GM19043 (cell line): Measurements from ENCODE around the gene DLK2.
"Not testable (repeated sequence)": the region's sequence is repeated elsewhere in the genome, so short reads cannot be mapped to it uniquely, and the experiment has no call there.

Experiments
- ATAC-seq: cut with Tn5 transposase; IDR thresholded peaks from one replicate; pipeline ENCODE4 v1.9.1; 2021; ENCODE audit warnings: low read depth; ENCODE audit not compliant: unreplicated experiment

DLK2 gene

DNA sequence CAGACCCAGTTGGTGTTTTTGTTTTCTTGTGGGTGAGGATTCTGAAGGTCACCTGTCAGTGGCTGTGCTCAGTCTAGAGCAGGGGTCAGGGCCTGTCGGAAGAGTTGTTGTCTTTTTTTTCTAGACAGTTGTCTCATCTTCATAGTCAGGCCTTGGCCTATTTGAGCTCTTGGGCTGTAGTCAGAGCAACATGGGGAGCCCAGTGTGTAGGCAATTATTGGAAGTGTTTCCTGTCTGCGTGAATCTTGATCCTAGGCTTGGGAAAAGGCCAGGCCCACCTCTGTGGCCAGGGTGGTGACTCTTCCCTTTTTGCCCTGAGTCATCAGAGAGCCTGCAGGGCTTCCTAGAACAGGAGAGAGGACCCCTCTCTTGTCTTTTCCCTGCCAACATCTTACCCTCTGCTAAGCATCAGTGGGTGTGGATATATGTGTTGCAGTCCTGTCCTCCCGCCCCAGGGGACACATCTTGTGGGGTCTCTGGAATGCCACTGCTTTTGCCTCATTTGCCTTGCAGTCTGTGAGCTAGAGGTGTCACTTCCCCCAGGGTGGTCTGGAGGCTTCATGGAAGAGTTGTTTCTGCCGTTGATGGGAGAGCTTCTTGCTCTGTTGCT lies 33.4 kb upstream of the DLK2 start:
- no peak for ATAC-seq

DNA sequence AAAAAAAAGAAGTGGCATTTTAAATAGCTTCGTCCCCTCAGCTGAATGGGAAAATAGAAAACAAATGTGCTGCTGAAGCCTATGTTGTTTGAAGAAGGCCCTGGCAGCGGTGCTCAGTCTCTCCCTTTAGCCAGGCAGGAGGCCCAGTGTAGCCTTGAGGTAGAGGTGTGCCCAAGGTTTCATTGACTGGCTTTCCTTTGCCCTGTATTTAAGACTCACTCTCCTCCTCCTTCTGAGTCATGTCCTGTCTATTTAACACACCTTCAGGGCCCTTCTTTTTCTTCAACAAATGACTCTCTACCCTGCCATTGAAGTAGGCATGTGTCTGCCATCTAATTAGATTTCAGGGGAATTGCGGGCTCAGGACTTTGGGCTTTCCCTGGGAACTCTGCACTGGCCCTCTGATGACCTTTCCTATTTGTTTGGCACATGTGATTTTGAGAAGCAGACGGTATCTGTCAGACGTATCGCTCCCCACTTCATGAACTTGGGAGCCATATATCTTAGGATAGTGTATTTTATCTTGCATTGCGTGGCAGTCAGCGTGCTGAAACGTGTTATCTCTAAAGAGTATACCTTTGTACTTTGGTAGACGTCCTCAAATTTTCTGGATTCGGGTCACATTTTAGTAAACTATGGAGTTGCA lies 26.4 kb upstream of the DLK2 start:
- ATAC-seq, result no peak

DNA sequence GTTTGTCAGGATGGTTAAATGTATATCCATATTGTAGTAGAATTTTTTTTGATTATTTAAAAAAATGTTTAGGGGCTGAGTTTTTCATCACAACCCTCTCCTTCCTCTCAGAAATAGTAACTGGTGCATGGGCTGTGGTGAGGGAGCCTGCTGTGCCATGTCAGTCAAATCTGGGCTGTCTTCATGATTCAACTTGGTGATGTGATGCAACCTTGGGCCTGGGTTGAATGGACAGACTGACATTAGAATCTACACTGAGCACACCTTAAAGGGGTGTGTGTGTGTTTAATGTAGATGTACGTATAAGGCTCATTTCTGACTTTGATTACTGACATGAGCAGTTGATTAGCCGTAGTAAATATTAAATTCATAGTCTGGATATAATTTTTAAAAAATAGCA lies 25.7 kb upstream of the DLK2 start:
- no peak for ATAC-seq

DNA sequence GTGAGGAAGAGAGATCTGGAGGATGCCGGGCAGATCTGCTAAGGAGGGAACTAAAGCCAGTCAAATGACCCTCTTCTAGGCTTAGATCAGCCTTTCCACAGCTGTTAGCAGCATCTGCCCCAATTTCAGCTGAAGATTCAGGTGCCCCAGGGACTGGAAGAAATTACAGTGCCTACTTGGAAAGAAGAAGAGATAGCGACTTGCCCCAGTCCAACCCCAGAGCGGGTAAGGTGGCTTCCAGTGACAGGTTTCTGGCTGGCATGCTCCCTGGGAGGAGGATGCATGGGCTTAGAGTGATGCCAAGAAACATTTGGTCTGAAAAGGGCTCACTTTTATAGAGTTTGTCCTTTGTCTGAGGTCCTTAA lies 22.6 kb upstream of the DLK2 start:
- no peak for ATAC-seq

DNA sequence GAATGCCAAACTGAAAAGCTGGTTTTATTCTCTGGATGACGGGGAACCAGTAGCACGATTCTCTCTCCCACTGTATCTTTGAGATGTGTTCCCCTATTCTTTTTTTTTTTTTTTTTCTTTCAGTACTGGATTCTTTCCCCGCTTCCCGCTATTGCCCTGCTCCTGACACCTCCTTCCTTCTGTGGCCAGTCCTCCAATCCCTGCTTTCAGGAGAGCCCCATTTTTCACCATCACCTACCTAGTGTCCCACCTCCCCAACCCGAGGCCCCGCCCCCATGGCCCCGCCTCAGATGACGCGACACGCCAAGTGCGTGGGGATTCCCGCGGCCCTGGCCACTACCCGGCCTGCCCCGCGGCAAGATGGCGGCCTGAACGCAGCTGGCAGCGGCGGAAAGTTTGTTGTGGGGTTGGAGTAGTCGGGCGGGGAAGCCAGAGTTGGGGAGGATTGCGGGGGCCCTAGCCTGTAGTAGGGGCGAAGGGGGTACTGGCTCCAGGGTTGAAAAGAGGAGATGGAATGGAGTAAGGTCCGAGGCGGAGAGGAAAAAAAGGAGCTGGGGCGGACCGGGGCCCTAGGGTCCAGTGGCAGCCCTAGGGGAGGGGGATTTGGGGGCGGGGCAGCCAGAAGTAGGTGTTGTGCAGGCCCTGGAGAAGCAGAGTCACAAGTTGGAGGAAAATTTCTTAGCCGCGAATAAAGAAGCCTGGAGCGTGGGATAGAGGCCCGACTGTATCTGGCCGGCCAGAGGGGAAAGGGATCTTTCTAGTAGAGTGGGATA lies 22.1 kb upstream of the DLK2 start, which contains the start of gene TJAP1:
Gene TJAP1 (plus strand): TSS at position 336 of the 773 bp plus-strand sequence. CDS start 21,432 bp downstream, outside the sequence.
- ATAC-seq, result peak; percentile 90

DNA sequence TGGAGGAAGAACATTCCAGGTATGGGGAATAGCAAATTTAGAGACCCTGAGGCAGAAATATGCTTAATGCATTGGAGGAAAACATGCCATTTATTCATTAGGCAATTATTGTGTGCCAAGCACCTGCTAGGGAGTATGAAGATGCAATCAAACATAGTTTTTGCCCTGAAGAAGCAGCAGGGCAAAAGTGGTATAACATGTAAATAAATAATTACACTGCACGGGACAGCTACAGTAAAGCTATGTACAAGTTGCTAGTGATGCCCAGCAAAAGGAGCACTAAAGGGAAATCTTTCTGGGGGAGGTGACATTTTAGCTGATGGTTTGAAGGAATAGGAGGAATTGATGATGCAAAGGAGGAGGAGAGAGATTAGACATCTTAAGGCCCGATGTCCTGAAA lies 21.4 kb upstream of the DLK2 start:
- no peak for ATAC-seq

DNA sequence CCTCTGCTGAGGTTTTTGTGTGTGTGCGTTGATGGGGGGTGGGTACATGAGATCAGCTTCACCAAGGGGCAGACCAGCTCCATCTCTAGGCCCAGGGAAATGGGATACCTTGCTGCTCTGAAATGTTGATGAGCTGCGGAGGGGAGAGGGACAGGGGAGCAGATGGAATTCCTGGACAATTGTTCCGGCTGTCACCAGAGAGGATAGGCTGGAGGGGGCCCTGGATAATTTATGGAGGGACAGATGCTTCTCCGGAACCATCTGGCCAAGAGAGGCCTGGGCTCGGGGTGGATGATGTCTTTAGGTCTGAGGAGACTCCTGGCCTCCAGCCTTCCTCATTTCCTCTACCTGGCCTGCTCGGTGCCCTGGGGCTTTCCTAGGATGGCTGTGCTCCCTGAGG lies 20.2 kb upstream of the DLK2 start:
- no peak for ATAC-seq

DNA sequence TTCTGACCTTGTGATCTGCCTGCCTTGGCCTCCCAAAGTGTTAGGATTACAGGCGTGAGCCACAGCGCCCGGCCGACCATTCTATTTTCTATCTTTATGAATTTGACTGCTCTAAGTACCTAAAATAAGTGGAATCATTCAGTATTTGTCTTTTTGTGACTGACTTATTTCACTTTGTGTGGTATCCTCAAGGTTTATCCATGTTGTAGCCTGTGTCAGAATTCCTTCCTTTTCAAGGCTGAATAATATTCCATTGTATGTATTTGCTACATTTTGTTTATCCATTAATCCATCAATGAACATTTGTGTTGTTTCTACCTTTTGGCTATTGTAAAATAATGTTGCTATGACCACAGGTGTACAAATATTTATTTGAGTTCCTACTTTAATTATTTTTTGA lies 17.2 kb upstream of the DLK2 start:
- ATAC-seq, result no peak

DNA sequence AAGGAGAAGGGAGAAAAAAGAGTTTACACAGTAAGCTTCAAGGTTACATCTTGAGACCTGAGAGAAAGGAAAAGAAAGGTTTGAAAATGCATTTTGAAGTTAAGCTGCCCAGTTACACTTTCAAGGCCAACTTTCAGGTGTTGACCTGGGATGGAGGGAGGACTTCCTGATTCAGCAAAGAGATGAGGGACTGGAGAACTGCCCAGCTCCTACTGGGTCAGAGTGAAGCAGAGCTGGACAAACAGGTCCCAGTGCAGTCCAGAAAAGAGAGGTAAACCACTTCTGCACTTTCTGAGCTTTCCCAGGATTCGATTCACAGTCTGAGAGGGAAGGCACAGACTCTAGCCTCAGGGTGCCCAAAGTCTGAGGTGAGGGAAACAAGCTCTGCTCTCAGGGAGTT lies 16.1 kb upstream of the DLK2 start:
- ATAC-seq, result no peak

DNA sequence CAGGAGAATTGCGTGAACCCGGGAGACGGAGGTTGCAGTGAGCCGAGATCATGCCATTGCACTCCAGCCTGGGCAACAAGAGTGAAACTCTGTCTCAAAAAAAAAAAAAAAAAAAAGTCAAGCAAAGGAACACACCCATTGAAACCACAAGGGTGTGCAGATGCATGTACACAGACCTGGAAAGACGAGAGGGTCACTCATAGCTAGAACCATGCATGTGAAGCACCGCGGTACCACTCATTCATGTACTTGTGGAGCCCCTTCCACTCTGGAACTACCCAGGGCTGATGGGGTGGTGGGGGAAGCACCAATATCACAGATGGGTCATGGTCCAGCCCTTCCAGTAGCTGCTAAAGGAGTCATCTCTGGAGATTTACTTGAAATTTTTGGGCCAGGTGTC lies 14.6 kb upstream of the DLK2 start:
- no peak for ATAC-seq

DNA sequence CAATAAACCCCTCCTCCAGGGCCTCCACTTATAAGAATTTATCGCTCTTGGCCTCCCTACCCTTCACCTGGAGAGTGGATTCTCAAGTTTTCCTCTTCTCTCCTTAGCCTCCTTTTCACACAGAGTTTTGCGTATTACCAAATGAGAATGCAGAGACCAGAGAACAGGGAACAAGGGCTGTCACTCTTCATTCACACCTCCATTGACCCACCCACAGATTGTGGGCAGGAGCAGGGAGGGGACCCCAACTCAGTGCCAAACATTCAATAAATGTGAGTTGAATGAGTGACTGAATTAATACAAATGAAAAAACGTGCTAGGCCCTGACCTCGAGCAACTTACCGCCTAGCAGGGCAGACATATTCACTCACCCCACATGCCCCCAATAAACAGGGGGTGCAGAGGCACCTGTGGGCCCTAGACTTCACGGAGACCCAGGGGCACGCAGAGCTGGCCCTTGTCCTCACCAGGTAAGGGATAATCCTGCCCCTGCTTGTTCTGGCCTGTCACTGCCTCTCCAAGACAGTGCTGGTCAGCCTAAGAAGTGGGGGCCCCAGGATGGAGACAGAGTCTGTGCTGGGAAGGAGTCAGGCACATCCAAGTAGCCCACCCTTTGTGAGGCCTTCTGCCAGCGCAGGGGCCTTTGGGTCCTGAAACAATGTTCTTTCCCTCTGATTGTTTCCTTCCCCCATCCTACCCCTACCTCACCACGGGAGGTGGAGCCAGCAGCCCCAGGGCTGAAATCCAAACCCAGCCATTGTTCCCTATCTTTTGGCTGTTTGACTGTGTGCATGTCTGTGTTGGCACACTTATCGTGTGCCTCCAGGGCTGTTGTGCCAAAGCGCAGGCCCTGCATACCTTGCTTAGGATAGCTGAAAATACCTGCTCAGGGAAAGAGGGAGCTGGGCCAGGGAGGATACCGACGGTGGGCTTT lies 13.7 kb upstream of the DLK2 start:
- ATAC-seq, result no peak

DNA sequence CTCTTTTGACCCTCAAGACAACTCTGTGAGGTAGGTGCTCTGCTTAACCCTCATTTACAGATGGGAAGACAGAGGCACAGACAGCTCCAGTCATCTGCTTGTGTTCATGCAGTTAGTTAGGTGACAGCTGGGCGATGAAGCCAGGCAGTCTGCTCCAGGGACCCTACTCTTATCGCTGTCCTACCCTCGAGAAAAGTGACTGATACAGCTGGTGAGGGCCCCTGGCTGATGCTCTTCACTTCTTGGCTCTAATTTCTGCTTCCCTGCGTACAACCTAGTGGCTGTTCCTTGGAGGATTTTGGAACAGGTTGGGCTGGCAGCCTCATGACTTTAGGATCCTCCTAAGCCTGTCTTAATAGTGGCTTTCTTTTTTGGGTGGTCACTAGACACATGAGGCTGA lies 12.9 kb upstream of the DLK2 start:
- ATAC-seq, result no peak

DNA sequence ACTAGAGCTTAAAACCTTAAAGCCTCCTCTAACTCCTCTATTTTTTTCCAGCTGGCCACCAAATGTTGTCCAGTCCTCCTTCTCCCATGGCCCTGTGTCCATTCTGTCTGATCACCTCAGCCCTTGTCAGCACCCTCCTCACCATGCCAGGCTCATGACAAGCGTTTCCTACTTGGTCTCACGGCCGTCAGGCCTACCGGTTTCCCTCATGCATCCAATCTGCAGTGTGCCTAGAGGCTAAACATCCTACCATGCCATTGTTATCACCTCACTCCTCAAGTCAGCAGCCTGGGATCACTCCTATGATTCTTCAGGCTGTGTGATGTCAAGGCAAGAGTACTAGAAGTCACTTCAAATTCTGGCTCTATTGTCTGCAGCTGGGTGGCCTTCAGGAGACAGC lies 12.4 kb upstream of the DLK2 start:
- ATAC-seq, result no peak

DNA sequence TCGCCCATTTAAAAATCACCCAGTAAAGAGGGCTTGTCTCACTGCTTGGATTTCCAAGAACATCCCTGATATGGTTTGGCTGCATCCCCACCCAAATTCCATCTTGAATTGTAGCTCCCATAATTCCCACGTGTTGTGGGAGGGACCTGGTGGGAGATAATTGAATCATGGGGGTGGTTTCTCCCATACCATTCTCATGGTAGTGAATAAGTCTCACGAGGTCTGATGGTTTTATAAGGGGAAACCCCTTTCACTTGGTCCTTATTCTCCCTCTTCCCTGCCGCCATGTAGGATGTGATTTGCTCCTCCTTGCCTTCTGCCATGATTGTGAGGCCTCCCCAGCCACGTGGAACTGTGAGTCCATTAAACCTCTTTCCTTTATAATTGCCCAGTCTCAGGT lies 11.9 kb upstream of the DLK2 start:
- not testable (repeated sequence) for ATAC-seq

DNA sequence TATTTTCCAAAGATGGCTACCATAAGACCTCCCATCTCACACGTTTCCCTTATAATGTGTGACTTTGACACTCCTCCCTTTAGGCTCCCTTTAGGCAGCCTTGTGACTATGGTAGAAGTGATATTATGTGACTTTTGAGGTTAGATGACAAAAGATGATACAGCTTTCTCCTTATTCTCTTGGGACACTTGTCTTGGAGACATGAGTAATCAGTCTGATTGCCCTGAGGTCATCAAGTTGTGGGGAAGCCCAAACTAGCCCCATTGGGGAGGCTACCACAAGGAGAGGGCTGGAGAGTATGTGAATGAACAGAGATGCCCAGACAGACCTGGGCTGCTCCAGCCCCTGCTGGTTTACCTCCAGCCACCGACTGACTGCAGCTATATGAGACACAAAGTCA lies 10.6 kb upstream of the DLK2 start:
- no peak for ATAC-seq

DNA sequence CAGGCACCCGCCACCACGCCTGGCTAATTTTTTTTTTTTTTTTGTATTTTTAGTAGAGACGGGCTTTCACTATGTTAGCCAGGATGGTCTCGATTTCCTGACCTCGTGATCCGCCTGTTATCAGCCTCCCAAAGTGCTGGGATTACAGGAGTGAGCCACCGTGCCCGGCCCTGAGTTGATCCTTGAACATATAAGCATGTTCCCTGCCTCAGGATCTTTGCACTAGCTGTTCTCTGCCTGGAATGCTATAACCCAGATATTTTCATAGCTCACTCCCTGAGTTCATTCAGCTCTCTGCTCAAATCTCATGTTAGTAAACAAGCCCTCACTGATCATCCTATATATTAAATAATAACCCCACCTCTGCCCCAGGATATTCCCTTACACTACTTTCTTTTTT lies 9.0 kb upstream of the DLK2 start:
- no peak for ATAC-seq

DNA sequence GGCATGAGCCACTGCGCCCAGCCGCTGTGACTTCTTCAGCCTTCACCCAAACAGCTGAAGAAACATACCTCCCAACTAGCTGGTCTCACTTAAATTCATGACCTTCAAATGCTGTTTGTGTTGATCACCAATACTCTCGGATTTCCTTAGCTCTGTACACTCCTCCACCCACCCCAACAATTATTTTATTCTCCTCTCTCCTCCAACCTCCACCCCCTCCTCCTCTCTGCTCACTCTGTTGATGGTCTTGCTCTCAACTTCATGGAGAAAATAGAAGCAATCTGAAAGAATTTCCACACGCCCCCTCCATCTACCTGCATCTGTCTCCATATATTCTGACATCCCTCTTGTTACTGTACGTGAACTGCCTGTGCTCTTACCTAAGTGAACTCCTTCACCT lies 6.6 kb upstream of the DLK2 start:
- no peak for ATAC-seq

DNA sequence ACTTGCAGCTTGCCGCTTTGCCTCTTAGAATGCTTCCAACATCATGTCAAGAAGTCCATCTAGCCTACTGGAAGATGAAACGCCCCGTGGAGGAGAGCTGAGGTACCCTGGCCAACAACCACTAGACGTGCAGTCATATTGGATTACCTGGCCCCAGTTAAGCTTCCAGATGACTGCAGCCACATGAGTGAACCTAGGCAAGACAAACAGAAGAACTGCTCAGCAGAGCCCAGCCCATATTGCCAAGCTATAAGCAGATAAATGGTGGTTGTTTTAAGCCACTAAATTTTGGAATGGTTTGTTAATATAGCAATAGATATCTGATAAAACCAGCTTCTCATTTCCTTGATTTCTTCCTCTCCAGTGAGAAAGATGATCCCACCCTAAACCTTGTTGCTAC lies 4.7 kb upstream of the DLK2 start:
- ATAC-seq, result no peak

DNA sequence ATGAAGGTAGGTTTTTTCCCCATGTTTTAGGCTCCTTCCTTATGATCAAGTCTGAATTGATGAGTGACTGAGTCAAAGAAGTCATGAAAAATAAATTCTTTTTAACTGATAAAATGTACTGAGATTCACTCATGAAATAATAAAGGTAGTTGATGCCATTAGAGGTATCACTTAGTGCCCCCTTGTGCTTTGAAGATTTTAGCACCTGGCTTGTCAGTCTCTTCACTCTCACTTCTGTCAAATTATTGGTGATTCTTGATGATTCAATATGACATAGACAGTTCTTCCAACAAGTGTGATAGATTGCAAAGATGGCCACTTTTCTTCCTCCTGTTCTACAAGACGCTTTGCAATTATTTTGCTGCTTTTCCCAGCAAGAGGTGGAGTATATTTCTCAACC lies 4.2 kb upstream of the DLK2 start:
- no peak for ATAC-seq

DNA sequence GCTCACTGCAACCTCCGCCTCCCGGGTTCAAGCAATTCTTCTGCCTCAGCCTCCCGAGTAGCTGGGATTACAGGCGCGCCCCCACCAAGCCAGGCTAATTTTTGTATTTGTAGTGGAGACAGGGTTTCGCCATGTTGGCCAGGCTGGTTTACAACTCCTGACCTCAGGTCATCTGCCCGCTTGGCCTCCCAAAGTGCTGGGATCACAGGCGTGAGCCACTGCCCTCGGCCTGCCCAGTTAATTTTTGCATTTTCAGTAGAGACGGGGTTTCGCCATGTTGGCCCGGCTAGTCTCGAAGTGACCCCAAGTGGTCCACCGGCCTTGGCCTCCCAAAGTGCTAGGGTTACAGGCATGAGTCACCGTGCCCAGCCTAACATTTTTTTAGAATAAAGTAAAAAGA lies 2.8 kb upstream of the DLK2 start:
- not testable (repeated sequence) for ATAC-seq

DNA sequence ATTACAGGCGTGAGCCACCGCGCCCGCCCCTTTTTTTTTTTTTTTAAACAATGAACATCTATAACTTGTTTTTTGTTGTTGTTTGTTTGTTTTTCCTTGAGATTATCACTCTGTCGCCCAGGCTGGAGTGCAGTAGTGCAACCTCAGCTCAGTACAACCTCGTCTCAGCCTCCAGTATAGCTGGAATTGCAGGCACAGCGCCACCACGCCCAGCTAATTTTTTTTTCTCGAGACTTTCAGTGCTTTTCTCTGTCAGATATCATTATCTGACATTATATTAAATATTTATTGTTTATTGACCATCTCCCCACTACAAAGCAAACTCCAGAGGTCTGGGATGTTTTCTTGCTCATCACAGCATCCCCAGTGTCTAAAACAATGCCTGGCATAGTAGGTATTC lies 2.3 kb upstream of the DLK2 start:
- ATAC-seq, result no peak
